Measurements from ENCODE around the gene NT5C1B. TPM values are rescaled to one million over a fixed set of nuclear protein-coding genes. Genes with fewer than 3 reads are reported as not detected.

Gene NT5C1B
- total RNA-seq, 1 donor from 2014 or later = not detected

GRCh38 chr2:18626958-18627650 lies 37.7 kb upstream of the NT5C1B start:
- Mint-ChIP-seq H3K4me3 (no peak overlapping the region), H3K27me3 (ENCODE audit: low read depth) (no peaks in the 10 kb centered on the region), H3K9me3 (peaks cover 20% of the 10 kb centered on the region), H3K4me1 (peaks cover 15% of the 10 kb centered on the region), H3K27ac (no peak overlapping the region), H3K36me3 (peaks cover 11% of the 10 kb centered on the region)
- no peak for DNase-seq (ENCODE audit: low spot score in 2 of 2, unreplicated experiment in 2 of 2)
- TF ChIP-seq CTCF (IDR thresholded peaks at IDR 0.05; ENCODE audit: unreplicated experiment) = no peak

- H3K27me3 Mint-ChIP-seq (ENCODE audit: low read depth) = no peaks in the 10 kb centered on the region
Observed at GRCh38 chr2:18626256-18626668, 36.9 kb upstream of the NT5C1B start.

GRCh38 chr2:18625563-18625962 lies 36.2 kb upstream of the NT5C1B start:
- peaks cover 5% of the 10 kb centered on the region for H3K9me3 Mint-ChIP-seq

More at GRCh38 chr2:18626256-18626668, 36.9 kb upstream of the NT5C1B start:
- Mint-ChIP-seq H3K9me3 (peaks cover 12% of the 10 kb centered on the region), H3K4me1 (peaks cover 19% of the 10 kb centered on the region), H3K36me3 (peaks cover 6% of the 10 kb centered on the region), H3K4me3 (no peak overlapping the region), H3K27ac (peak overlapping the region; percentile 43)
- no peak for DNase-seq (ENCODE audit: low spot score in 2 of 2, unreplicated experiment in 2 of 2)
- TF ChIP-seq CTCF (IDR thresholded peaks at IDR 0.05; ENCODE audit: unreplicated experiment) = no peak

GRCh38 chr2:18623782-18624181 lies 34.4 kb upstream of the NT5C1B start:
- H3K9me3 Mint-ChIP-seq = no peaks in the 10 kb centered on the region
- no peak overlapping the region for H3K4me3 Mint-ChIP-seq
- no peak overlapping the region for H3K27ac Mint-ChIP-seq
- H3K36me3 Mint-ChIP-seq = no peaks in the 10 kb centered on the region
- TF ChIP-seq CTCF (IDR thresholded peaks at IDR 0.05; ENCODE audit: unreplicated experiment) = no peak
- DNase-seq (ENCODE audit: low spot score in 2 of 2, unreplicated experiment in 2 of 2) = no peak
- H3K4me1 Mint-ChIP-seq = peaks cover 19% of the 10 kb centered on the region
- H3K27me3 Mint-ChIP-seq (ENCODE audit: low read depth) = peaks cover 2% of the 10 kb centered on the region

More at GRCh38 chr2:18625563-18625962, 36.2 kb upstream of the NT5C1B start:
- no peaks in the 10 kb centered on the region for H3K27me3 Mint-ChIP-seq (ENCODE audit: low read depth)
- no peak for TF ChIP-seq CTCF (IDR thresholded peaks at IDR 0.05; ENCODE audit: unreplicated experiment)
- H3K4me1 Mint-ChIP-seq = peaks cover 19% of the 10 kb centered on the region
- no peak overlapping the region for H3K4me3 Mint-ChIP-seq
- DNase-seq (ENCODE audit: low spot score in 2 of 2, unreplicated experiment in 2 of 2) = no peak
- H3K36me3 Mint-ChIP-seq = peaks cover 2% of the 10 kb centered on the region
- no peak overlapping the region for H3K27ac Mint-ChIP-seq

- peaks cover 2% of the 10 kb centered on the region for H3K27me3 Mint-ChIP-seq (ENCODE audit: low read depth)
- H3K9me3 Mint-ChIP-seq = peaks cover 4% of the 10 kb centered on the region
- no peak for DNase-seq (ENCODE audit: low spot score in 2 of 2, unreplicated experiment in 2 of 2)
- no peak overlapping the region for H3K27ac Mint-ChIP-seq
- peaks cover 13% of the 10 kb centered on the region for H3K4me1 Mint-ChIP-seq
- no peak for TF ChIP-seq CTCF (IDR thresholded peaks at IDR 0.05; ENCODE audit: unreplicated experiment)
- no peak overlapping the region for H3K4me3 Mint-ChIP-seq
- H3K36me3 Mint-ChIP-seq = no peaks in the 10 kb centered on the region
Observed at GRCh38 chr2:18620867-18621632, 31.7 kb upstream of the NT5C1B start.
